Esophagus muscularis mucosa (tissue), 4 donors: ENCODE measurements around the gene DNAH2. TPM values are rescaled to one million over a fixed set of nuclear protein-coding genes. Genes with fewer than 3 reads are reported as not detected.
"Not testable (repeated sequence)": the region's sequence is repeated elsewhere in the genome, so short reads cannot be mapped to it uniquely, and the experiment has no call there.

Source experiments
- DNase-seq: peaks from one replicate; pipeline ENCODE4 v3.0.0-alpha.2; 2017; ENCODE audit errors: extremely low spot score
- H3K27ac ChIP-seq, 4 donors: fragments of 200-600 bp; sonication (generic); replicated peaks in 1 of 4; 1 replicate in 3 of 4; 2 replicates in 1 of 4; pipeline ENCODE4 v1.5.1; 2016 to 2019; ENCODE audit warnings: mild to moderate bottlenecking in 1 of 4
- H3K27me3 ChIP-seq, 4 donors: fragments of 200-600 bp; sonication (generic); one replicate each; pipeline versions ENCODE4 v1.5.1 to v1.6.0; 2016 to 2019
- H3K36me3 ChIP-seq, 4 donors: fragments of 200-600 bp; sonication (generic); one replicate each; pipeline ENCODE4 v1.5.1; 2016 to 2019
- H3K4me1 ChIP-seq, 4 donors: fragments of 200-600 bp; sonication (generic); one replicate each; pipeline ENCODE4 v1.5.1; 2016 to 2019
- H3K4me3 ChIP-seq, 4 donors: fragments of 200-600 bp; sonication (generic); 1 replicate in 2 of 4; 2 replicates in 2 of 4; pipeline ENCODE4 v1.5.1; 2016 to 2019; ENCODE audit warnings: mild to moderate bottlenecking in 4 of 4, moderate library complexity in 1 of 4
- H3K9me3 ChIP-seq, 4 donors: fragments of 200-600 bp; sonication (generic); 1 replicate in 3 of 4; 2 replicates in 1 of 4; pipeline ENCODE4 v1.5.1; 2016 to 2019
- CTCF ChIP-seq, 3 experiments: fragments of 200-600 bp in 2 of 3; fragments of 450-650 bp in 1 of 3; sonication (generic) in 2 of 3; IDR thresholded peaks; one replicate each; pipeline ENCODE4 v1.5.1; 2017 to 2019; ENCODE audit warnings: antibody characterized with exemption in 3 of 3, mild to moderate bottlenecking in 2 of 3, moderate library complexity in 1 of 3
- EP300 ChIP-seq: sonication (generic); formaldehyde crosslinking; IDR thresholded peaks from one replicate; pipeline ENCODE4 v1.6.1; 2017; ENCODE audit warnings: antibody characterized with exemption
- POLR2A ChIP-seq: fragments of 450-650 bp; IDR thresholded peaks from one replicate; pipeline ENCODE4 v1.6.1; 2017; ENCODE audit warnings: antibody characterized with exemption, moderate library complexity, mild to moderate bottlenecking, low read depth
- POLR2AphosphoS5 ChIP-seq, 2 donors: sonication (generic); formaldehyde crosslinking; IDR thresholded peaks; one replicate each; pipeline ENCODE4 v1.6.1; 2017; ENCODE audit warnings: antibody characterized with exemption in 2 of 2
- WGBS: methylation state at CpG from one replicate; pipeline ENCODE4 v1.1.5; 2018; 5-methylcytosine and 5-hydroxymethylcytosine counted together
- intact Hi-C: fragments of 100-400 bp; cut with DNase I; formaldehyde crosslinking; loops from one replicate; pipeline ENCODE4 v1.15.1; 2023
- total RNA-seq, 4 donors: library from RNA; depleted of rRNA; stranded (reverse); fragments of >200 nt; gene quantifications; one replicate each; pipeline versions ENCODE4 v1.1.0 to v1.2.1, GENCODE V29; 2016

The DNAH2 gene
- total RNA-seq, 4 donors from 2014 or later, result under 0.01 to 0.17 (median 0.06) TPM

- peak overlapping the region; percentile 91 to 95 (median 94) for H3K27ac ChIP-seq
- H3K4me1 ChIP-seq, result peaks cover 28 to 56% (median 44%) of the 10 kb centered on the region in 4 donors
- H3K27me3 ChIP-seq, result no peaks in the 10 kb centered on the region
- no peak for DNase-seq
- no peaks in the 10 kb centered on the region for H3K9me3 ChIP-seq
- peaks cover 3 to 21% (median 15%) of the 10 kb centered on the region in 4 donors for H3K36me3 ChIP-seq
- H3K4me3 ChIP-seq, result peak overlapping the region; percentile 69 to 76 (median 74)
- intact Hi-C loops, result no loop called here
- WGBS, result no CpG with 5 or more reads among the region's 20 CpGs
- TF ChIP-seq POLR2A, result no peak
- TF ChIP-seq CTCF (IDR thresholded peaks at IDR 0.05), result peak; percentile 37 to 56 (median 53)
Observed at GRCh38 chr17:7858522-7858810, 140.9 kb downstream of the DNAH2 start.

GRCh38 chr17:7859028-7859427 lies 141.5 kb downstream of the DNAH2 start:
- TF ChIP-seq CTCF (IDR thresholded peaks at IDR 0.05), result no peak
- DNase-seq, result no peak
- H3K9me3 ChIP-seq, result no peaks in the 10 kb centered on the region
- H3K27me3 ChIP-seq, result no peaks in the 10 kb centered on the region
- H3K4me3 ChIP-seq, result peak overlapping the region in 1 of 4 donors; percentile 69
- 94% methylated on average over 8 of the region's 8 CpGs for WGBS
- H3K27ac ChIP-seq, result peak overlapping the region in 3 of 4 donors; percentile 91 to 95 (median 92)
- peaks cover 2 to 15% (median 11%) of the 10 kb centered on the region in 4 donors for H3K36me3 ChIP-seq
- H3K4me1 ChIP-seq, result peaks cover 28 to 53% (median 44%) of the 10 kb centered on the region in 4 donors
- intact Hi-C loops, result no loop called here

GRCh38 chr17:7862692-7863437 lies 145.3 kb downstream of the DNAH2 start:
- Histone ChIP-seq H3K27ac (no peak overlapping the region), H3K4me1 (peaks cover 13 to 27% (median 19%) of the 10 kb centered on the region in 4 donors), H3K9me3 (no peaks in the 10 kb centered on the region), H3K27me3 (no peaks in the 10 kb centered on the region), H3K36me3 (peaks cover 0 to 19% (median 12%) of the 10 kb centered on the region in 4 donors), H3K4me3 (no peak overlapping the region)
- no peak for DNase-seq
- intact Hi-C loops, result loop anchor here (5.0 kb wide), 3 partner anchors 34 to 194 kb away; no protein-coding TSS in a partner anchor
- TF ChIP-seq CTCF (IDR thresholded peaks at IDR 0.05) (peak; percentile 82 to 89 (median 89)), POLR2A (no peak)
- WGBS, result 30% methylated on average over 3 of the region's 3 CpGs

GRCh38 chr17:7864384-7864783 lies 146.8 kb downstream of the DNAH2 start:
- not testable (repeated sequence) for H3K27ac ChIP-seq, H3K9me3 ChIP-seq, H3K27me3 ChIP-seq, DNase-seq, H3K4me3 ChIP-seq
- Histone ChIP-seq H3K4me1 (peaks cover 0 to 14% (median 5%) of the 10 kb centered on the region in 4 donors), H3K36me3 (peaks cover 0 to 16% (median 10%) of the 10 kb centered on the region in 4 donors)
- intact Hi-C loops, result loop anchor here (2.0 to 5.0 kb wide), 4 partner anchors 16 to 193 kb away; no protein-coding TSS in a partner anchor
- WGBS, result 76% methylated on average over 5 of the region's 5 CpGs

- H3K4me1 ChIP-seq, result peaks cover 0 to 12% (median 3%) of the 10 kb centered on the region in 4 donors
- H3K27ac ChIP-seq, result no peak overlapping the region
- no peak for DNase-seq
- no peaks in the 10 kb centered on the region for H3K9me3 ChIP-seq
- TF ChIP-seq EP300, result no peak
- no peak for TF ChIP-seq POLR2AphosphoS5 (IDR thresholded peaks at IDR 0.05)
- no peak for TF ChIP-seq CTCF (IDR thresholded peaks at IDR 0.05)
- intact Hi-C loops, result loop anchor here (2.0 to 5.0 kb wide), 4 partner anchors 16 to 192 kb away; no protein-coding TSS in a partner anchor
- WGBS, result 87% methylated on average over 5 of the region's 5 CpGs
- H3K36me3 ChIP-seq, result peaks cover 0 to 12% (median 3%) of the 10 kb centered on the region in 4 donors
- H3K4me3 ChIP-seq, result no peak overlapping the region
- no peaks in the 10 kb centered on the region for H3K27me3 ChIP-seq
Observed at GRCh38 chr17:7864995-7865650, 147.6 kb downstream of the DNAH2 start.
